RWPE2 (cell line): Measurements from ENCODE around the gene MYLK4.

Source experiments
- ATAC-seq: fragments of 200-7000 bp; cut with Tn5 transposase; 3 replicates; pipeline ENCODE4 v1.9.1; 2021; ENCODE audit warnings: low read depth
- DNase-seq: peaks from one replicate; pipeline ENCODE4 v3.0.0-alpha.2; 2020; ENCODE audit warnings: low spot score
- H3K27ac ChIP-seq: fragments of 450-650 bp; 2 replicates; pipeline ENCODE4 v1.5.1; 2017; ENCODE audit warnings: mild to moderate bottlenecking; ENCODE audit not compliant: poor library complexity, severe bottlenecking
- H3K27me3 ChIP-seq: fragments of 250-450 bp; sonication (Bioruptor Pico); 2 replicates; pipeline ENCODE4 v1.5.1; 2021; ENCODE audit warnings: mild to moderate bottlenecking, moderate library complexity; ENCODE audit not compliant: insufficient read depth, poor library complexity, severe bottlenecking
- H3K36me3 ChIP-seq: fragments of 250-450 bp; sonication (Bioruptor Pico); 2 replicates; pipeline ENCODE4 v1.5.1; 2020; ENCODE audit warnings: low read depth, mild to moderate bottlenecking, moderate library complexity
- H3K4me1 ChIP-seq: fragments of 250-450 bp; sonication (Bioruptor Pico); 2 replicates; pipeline ENCODE4 v1.5.1; 2021; ENCODE audit warnings: mild to moderate bottlenecking, moderate library complexity; ENCODE audit not compliant: insufficient read depth, poor library complexity, severe bottlenecking
- H3K4me3 ChIP-seq: fragments of 250-450 bp; sonication (Bioruptor Pico); 2 replicates; pipeline ENCODE4 v1.5.1; 2021; ENCODE audit warnings: mild to moderate bottlenecking, moderate library complexity; ENCODE audit not compliant: severe bottlenecking
- H3K9me3 ChIP-seq: fragments of 250-450 bp; sonication (Bioruptor Pico); 2 replicates; pipeline ENCODE4 v1.5.1; 2021; ENCODE audit warnings: mild to moderate bottlenecking, moderate library complexity; ENCODE audit not compliant: severe bottlenecking
- CTCF ChIP-seq: fragments of 450-650 bp; IDR thresholded peaks from one replicate; pipeline ENCODE4 v1.5.1; 2017; ENCODE audit warnings: mild to moderate bottlenecking, moderate library complexity; ENCODE audit not compliant: poor library complexity, severe bottlenecking

Gene MYLK4

GRCh38 chr6:2725999-2726567 lies 24.6 kb downstream of the MYLK4 start:
- Histone ChIP-seq H3K36me3 (no peaks in the 10 kb centered on the region), H3K4me3 (no peak overlapping the region), H3K27ac (no peak overlapping the region), H3K27me3 (no peaks in the 10 kb centered on the region), H3K4me1 (no peaks in the 10 kb centered on the region), H3K9me3 (no peaks in the 10 kb centered on the region)
- TF ChIP-seq CTCF = no peak
- DNase-seq (no peak), ATAC-seq (no peak)

- H3K27me3 ChIP-seq = no peaks in the 10 kb centered on the region
- no peak overlapping the region for H3K4me3 ChIP-seq
- H3K9me3 ChIP-seq = no peaks in the 10 kb centered on the region
- no peaks in the 10 kb centered on the region for H3K4me1 ChIP-seq
- DNase-seq (no peak), ATAC-seq (no peak)
- TF ChIP-seq CTCF = no peak
- no peak overlapping the region for H3K27ac ChIP-seq
- H3K36me3 ChIP-seq = no peaks in the 10 kb centered on the region
Measured at GRCh38 chr6:2725364-2725988, 25.2 kb downstream of the MYLK4 start.

- H3K4me3 ChIP-seq = no peak overlapping the region
- no peak for ATAC-seq
- H3K36me3 ChIP-seq = no peaks in the 10 kb centered on the region
- no peak for DNase-seq
- no peak for TF ChIP-seq CTCF
- no peaks in the 10 kb centered on the region for H3K9me3 ChIP-seq
- no peaks in the 10 kb centered on the region for H3K27me3 ChIP-seq
- H3K27ac ChIP-seq = no peak overlapping the region
- H3K4me1 ChIP-seq = no peaks in the 10 kb centered on the region
Measured at GRCh38 chr6:2721219-2721618, 29.5 kb downstream of the MYLK4 start.

GRCh38 chr6:2719093-2719455 lies 31.6 kb downstream of the MYLK4 start:
- H3K4me3 ChIP-seq = no peak overlapping the region
- H3K9me3 ChIP-seq = no peaks in the 10 kb centered on the region
- TF ChIP-seq CTCF = no peak
- ATAC-seq (no peak), DNase-seq (no peak)
- no peaks in the 10 kb centered on the region for H3K36me3 ChIP-seq
- no peaks in the 10 kb centered on the region for H3K27me3 ChIP-seq
- H3K27ac ChIP-seq = no peak overlapping the region
- no peaks in the 10 kb centered on the region for H3K4me1 ChIP-seq

- Histone ChIP-seq H3K4me3 (no peak overlapping the region), H3K27ac (no peak overlapping the region), H3K9me3 (no peaks in the 10 kb centered on the region), H3K36me3 (no peaks in the 10 kb centered on the region), H3K27me3 (no peaks in the 10 kb centered on the region), H3K4me1 (no peaks in the 10 kb centered on the region)
- DNase-seq = no peak
- no peak for ATAC-seq
- TF ChIP-seq CTCF = no peak
Measured at GRCh38 chr6:2718334-2719092, 32.2 kb downstream of the MYLK4 start.
